NCI-H526 treated with DMSO at 0.1 percent for 48 hours (cell line): ENCODE data around the gene WDFY3.
A peak's percentile ranks its signal among the peaks of the same experiment; 100 is the strongest.
"Not testable (repeated sequence)": the region's sequence is repeated elsewhere in the genome, so short reads cannot be mapped to it uniquely, and the experiment has no call there.

ENCODE experiments used
- DNase-seq: peaks from one replicate; lab custom pipeline; 2025; lab: John Stamatoyannopoulos, UW

WDFY3 gene

DNA sequence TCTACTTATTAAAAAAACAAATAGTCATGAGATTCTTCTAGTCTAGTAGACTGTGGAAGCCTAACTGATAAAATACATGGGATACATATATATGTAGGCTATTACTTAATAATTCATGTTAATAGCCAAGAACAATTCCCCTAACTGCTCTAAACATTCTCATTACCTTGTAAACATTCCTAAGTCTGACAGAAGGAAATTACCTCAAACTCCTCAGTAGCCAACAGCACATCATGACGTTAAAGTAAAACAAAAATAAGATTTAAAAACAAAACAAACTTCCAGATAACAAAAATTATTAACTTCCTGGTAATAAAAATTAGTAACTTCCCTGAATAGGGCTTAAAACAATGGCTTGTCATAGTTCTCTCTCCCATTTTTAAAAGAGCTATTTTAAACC, 109.2 kb downstream of the WDFY3 start:
- DNase-seq = no peak

DNA sequence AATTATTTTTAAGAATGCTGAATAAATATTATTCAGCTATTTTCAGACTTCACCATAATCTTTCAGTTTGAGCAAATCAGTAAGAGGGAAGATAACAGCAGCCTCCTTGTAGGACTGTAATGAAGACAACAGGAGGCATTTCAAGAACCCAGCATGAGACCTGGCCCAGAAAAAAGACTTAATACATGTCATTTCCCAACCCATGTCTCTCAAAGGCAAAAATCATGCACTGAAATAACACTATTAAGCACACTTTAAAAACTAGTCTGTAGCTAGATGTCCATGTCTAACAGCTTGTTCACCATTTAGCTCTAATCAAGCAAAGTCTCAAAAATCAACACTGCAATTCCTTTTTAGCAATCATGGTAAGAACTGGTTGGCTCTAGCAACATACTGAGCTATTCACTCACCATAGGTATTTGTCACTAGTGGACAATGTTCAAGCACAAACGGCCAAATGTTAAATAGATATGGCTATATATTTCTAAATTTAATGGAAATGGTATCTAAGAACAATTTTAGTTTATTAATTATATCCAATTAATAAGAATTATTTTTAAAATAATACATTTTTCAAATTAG, 109.9 kb downstream of the WDFY3 start:
- no peak for DNase-seq

DNA sequence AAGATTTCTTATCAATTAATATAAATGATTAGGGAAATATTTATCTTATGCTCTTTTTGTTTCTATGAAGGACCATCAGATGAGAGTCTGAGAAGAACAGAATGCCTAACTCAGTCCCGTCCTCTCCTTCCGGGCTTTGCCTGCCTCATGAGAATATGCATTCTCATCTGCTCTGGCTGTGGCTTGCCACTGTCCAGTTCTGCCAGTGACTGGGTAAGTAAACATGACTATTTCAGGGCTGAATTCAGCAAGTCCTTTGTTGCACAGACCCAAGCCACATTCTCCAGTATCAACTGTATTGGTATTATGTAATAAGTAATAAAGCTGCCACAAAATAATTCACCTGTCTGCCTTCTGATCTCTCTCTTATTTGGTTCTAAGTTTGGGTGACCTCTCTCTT, 110.7 kb downstream of the WDFY3 start:
- no peak for DNase-seq

DNA sequence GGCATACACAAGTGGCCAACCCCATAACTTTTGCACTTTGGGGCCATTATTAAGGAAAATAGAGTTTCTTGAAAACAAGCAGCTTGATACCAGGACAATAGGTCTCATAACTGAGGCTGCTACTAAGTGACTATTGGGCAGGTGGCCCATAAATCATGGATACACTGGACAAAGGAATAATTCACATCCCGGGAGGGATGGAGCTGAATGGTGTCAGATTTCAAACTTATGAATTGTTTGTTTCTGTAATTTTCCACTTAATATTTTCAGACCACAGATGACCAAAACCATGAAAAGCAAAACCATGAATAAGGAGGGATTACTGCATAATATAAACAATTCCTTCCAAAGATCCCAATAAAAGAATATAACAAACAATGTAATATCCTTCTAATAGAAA, 114.4 kb downstream of the WDFY3 start:
- DNase-seq = peak; percentile 8

DNA sequence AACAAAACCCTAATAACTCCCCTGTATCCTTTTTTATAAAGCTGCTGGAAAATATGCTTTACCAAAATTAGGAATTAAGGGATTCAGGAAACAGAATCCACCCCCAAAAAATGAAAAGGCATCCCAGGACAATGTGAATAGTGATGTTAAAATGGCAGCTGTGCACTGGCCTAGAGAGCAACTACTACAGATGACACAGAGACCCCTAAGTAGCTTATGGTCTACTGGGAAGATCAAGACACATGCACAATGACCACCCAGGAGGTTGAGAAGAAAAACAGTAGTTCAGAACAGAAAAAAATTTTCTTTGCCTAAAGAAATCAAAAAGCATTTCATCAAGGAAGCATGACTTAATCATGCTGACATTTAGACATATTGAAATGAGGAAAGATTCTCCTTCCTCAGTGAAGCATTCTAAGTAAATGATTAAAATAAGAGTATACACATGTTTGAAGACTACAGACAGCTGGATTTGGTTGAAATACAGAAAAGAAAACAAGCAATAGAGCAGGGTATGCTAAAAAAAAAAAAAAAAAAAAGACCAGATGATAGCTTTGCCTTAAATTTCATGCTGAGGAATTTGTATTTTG, 117.3 kb downstream of the WDFY3 start:
- no peak for DNase-seq

DNA sequence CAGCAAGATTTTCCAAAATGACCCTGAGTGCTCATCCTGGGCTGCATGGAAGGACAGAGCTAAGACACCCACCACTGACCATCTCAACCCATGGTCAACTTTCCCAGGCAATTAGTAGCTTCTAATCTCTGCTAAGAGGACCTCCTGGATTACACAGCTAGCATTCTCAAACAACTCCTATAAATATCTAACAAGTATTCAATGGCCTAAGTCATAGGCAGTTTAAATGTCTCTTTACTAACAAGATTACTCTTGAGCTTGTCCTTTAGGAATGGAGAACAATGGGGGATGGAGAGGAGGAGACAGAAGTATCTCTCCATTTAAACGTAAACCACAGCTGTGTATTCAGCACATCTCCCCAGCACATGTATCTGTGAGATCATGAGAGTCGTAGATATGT, 118.1 kb downstream of the WDFY3 start:
- DNase-seq = no peak

DNA sequence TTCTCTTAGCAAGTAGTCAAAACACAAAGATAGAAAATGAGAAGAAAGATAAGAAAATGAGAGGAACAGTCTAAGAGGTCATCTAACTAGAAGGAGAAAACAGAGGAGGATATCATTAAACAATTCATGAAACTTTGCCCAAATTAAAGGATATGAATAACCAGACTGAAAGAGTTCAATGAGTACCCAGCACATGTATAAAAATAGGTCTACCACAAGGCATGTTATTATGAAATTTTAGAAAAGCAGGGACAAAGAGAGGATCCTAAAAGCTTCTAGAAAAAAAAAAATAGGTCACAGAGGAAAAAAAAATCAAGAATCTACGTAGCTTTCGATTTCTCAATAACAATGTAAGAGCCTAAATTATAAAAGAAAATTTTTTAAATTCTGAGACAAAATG, 118.5 kb downstream of the WDFY3 start:
- DNase-seq = no peak

DNA sequence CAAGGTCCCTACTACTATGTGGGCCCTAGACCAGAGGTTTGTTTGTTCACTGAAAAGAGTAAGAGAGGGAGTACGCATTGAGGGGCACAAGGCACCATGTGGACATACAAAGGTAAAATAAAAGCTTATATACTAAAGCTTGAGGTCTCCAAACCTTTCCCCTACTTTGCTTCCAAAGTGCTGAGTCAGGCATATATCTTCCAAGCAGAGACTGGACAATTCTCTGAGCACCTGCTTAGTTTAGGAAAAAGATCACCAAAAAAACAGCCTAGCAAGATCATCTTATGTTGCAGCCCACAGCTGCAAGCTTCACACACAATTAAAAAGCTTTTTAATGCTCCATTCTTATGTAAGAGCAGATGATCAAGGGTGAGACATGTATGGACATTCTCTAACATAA, 119.5 kb downstream of the WDFY3 start:
- DNase-seq = no peak

DNA sequence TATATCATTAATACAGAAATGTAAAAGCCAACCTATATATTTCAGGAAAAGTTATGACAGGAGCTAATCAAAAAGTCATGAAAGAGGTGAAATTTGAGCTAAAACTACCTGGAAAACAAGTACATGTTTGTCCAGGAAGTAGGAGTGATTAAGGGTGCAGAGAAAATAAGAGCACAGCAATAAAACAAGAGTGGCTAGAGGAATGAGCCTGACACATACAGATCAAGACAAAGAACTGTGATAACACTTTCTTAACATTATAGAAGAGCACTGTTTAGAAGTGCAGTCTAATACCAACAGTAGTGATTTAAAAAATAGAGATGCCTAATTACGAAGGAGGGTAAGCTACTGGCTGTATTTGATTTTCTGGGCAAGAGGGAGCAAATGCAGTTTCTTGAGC, 125.1 kb downstream of the WDFY3 start:
- no peak for DNase-seq

DNA sequence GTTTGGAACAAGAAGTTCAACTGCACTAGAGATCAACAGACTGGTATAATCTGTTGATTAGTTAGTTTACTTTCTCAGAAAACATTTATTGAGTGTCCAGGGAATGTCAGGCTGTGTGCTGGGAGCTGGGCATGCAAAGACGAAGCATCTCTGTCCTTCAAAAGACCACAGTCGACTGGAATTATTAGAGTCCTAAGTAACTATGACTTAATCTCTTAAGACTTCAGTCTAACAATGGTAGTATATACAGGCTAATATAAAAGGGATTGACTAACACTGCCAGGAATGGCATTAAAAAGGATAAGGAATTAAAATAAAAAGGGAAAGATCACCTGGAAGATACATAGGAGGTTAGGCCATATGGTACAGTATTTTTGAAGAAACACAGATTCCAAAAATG, 128.7 kb downstream of the WDFY3 start:
- no peak for DNase-seq

DNA sequence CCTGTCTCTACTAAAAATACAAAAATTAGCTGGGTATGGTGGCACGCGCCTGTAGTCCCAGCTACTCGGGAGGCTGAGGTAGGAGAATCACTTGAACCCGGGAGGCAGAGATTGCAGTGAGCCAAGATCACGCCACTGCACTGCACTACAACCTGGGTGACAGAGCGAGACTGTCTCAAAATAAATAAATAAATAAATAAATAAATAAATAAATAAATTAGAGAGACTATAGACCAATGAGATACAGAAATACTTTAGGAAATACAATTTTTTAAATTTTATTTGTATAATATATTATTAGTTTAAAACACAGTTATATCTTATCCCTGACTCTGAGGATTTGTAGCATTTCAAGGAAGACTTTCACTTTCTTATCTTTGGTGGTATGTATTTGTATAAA, 136.9 kb downstream of the WDFY3 start:
- DNase-seq = not testable (repeated sequence)

DNA sequence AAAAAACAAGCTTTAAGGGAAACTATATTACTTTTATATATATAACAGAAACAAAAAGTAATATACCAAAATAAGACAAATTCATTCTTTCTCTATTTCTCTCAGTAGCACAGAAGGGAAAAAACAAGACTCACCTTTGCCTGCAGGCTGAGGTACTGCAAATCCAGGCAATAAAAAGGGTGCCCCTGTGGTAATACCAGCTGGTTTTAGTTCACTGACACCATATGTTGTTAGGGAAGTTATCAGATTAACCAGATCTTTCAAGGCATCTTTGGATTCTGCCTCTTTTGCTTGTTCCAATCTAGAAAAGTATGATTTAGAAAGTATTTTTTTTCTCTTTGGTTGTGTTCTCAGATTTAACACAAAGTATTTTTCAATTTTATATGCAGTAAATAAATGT, 139.8 kb downstream of the WDFY3 start:
- DNase-seq = no peak

DNA sequence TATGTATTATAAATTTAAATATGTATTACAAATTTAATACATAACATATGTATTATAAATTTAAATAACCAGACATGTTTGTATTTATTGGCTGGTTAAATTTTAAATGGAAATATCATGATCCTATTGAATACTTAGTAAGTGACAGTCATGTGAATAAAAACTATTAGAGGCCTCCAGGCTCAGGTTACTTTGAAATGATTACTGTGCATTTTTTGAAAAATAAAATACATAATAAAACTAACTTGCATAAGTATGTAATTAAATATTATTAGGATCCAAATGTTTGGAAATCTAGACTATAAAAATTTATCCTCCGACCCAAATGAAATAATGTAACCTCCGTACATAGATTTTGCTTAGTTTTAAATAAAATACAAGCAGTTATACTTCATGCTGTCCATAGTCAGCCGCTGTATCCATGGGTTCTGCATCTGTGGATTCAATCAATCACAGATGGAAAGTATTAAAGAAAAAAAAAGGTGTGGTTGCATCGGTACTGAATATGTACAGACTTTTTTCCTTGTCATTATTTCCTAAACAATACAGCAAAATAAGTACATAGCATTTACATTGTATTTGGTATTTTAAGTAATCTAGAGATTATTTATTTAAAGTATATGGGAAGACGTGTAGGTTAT, 140.7 kb downstream of the WDFY3 start:
- no peak for DNase-seq

DNA sequence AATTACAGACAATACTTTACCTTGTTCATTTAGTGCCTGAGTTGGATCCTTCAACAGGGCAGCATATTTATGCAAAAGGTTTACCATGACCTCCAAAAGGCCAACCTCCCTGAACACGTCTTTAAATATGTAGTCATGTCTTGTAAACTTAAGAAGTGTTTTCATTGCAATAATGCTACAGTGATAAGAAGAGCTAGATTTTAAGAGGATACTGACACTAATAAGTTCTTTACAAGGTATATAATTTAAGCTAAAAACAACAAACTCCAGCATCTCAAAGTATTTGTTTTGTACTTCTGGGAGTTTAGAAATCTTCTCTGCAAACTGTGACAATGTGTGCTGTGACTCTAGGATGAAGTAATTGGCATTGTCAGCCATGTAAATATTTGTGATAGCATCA, 145.4 kb downstream of the WDFY3 start:
- DNase-seq = no peak

DNA sequence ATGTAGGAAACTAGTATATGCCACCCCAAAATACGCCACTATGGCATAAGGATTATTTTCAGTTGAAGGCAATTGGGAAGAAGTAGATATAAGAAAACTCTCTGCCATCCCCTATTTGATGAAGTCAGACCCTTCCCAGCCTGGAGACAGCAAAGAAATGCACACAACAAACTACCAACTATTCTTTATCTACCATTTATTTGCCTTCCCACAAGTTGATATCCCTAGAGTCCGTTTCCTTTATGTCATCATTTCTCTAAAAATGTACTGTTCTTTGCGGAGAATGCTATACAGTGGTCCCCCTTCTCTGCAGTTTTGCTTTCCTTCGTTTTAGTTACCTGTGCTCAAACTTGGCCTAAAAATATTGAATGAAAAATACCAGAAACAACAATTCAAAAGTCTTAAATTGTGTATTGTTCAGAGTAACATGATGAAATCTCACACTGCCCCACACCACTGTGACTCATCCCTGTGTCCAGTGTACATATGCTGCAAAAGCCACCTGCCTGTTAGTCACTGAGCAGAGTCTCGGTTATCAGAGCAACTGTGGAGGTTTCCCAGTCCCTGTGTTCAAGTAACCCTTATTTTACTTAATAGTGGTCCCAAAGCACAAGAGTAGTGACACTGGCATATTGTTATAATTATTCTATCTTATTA, 152.3 kb downstream of the WDFY3 start:
- no peak for DNase-seq

DNA sequence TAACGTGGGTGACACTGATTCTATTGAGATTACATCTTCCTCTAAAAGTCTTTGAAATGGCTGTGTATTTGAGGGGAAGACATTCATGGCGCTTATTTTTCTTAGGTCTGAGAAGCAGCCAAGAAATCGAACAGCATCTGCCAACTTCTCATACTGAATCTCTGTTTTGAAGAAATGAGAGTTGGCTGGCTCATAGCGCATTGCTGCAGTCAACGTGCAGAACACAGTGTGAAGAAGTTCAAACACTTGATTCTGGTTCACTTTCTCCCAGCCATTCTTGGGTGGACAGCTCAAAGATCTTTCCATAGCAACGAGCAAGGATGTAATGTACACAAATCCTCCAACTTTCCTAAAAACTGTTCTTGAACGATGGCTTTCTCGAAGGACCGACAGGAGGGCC, 156.5 kb downstream of the WDFY3 start:
- DNase-seq = no peak

DNA sequence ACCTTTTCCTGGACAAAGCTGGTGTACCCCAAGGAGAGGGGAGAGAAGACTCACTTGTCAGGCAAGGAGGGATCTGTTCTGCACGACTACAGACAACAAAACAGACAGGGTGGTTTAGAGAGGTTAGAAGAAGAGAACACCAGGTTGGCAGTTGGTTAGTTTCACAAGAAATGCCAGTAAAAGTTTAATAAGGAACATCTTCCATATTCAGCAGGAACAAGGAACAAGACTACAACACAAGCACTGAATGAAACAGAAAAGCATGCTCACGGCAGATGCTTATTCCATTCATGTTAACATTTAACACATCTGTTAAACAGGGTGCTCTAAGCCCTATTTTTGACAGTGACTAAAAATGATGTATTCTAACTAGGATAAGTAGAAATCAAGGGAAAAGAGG, 158.2 kb downstream of the WDFY3 start:
- no peak for DNase-seq

DNA sequence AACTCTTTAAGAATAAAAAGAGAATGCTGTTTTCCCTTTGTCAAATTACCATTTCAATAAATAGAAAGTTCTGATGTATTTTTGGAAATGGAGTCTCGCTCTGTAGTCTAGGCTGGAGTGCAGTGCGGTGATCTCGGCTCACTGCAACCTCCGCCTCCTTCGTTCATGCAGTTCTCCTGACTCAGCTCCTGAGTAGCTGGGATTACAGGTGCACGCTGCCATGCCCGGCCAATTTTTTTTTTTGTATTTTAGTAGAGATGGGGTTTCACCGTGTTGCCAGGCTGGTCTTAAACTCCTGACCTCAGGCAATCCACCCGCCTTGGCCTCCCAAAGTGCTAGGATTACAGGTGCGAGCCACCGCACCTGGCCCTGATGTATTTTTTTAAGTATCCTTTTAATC, 159.9 kb downstream of the WDFY3 start:
- not testable (repeated sequence) for DNase-seq

DNA sequence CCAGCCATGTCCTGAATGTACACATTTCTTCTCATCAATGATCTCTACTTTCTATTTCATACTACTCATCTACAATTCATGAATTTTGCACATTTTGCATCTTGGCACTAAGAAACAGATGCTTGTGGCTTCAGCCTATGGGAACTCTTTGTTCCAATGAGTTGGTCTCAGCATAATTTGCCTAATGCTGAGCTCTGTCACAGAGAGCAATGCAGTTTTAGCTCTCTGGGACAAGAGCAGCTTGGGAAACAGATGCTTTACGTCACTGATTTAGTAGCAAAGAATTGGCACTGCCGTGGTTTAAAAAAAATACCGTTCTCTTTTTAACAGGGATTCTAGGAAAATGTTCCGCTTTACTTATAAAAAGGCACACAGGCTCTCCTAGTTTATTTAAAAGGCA, 162.4 kb downstream of the WDFY3 start:
- DNase-seq = no peak

DNA sequence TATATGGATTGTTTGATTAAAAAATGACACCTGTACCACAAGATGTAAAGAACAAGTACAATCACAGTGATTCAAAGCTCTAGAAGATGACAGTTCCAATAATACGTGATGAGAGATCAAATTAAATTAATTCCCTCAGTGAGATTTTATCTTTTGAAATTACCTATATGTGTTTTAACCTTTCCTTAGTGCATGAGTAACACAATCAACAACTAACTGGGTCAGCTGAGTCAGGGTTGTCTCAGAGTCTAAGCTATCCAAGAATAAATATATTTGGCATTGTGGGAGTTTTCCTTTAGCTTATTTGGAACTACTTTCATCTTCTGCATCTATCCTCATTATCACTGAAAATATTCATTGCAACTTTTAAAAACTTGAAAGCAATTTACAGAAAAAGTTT, 162.8 kb downstream of the WDFY3 start:
- DNase-seq = no peak

DNA sequence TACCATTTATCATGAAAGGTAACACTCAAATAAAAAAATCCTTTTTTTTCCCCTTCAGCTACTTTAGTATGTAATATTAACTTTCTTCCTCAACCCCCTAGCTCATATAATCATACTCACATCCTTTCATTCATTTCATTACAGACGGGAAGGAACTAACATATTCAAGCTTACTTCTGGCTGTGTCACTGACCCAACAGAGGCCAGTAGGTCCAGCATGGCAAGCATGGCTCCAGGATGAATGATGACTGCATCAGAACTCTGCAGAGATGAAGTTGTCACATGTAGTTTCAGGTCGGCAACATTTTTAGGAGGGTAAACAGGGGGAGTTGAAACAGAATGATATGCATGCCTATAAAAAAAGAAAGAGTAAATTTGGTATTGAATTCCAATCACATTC, 163.4 kb downstream of the WDFY3 start:
- no peak for DNase-seq

DNA sequence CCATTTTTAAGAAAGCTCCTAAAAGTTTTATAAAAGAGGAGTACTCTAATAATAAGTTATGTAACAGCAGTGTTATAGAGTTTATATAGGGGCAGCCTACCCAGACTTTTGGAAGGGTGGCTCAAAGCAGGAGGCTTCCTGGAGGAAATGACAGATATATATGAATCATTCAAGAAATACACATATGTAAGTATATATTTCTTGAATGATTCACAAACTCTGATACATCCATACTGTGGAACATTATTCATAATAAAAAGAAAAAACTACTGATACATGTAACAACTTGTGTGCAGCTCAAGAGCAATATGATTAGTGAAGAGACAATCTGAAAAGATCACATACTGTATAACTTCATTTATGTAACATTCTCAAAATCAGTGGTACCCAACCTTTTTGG, 166.2 kb downstream of the WDFY3 start:
- DNase-seq = no peak

DNA sequence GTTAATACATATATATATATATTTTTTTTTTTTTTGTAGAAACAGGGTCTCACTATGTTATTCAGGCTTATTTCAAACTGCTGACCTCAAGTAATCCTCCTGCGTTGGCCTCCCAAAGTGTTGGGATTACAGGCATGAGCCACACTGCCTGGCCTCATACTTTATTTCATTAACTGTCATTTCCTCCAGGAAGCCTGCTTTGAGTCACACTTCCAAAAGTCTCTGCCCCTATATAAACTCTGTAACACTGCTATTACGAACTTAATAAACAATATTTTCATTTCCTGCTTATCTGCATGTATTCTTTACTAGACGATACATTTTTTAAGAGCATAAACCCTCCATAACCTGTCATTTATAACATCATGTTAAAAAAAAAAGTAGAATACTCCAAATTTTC, 167.2 kb downstream of the WDFY3 start:
- DNase-seq = no peak

DNA sequence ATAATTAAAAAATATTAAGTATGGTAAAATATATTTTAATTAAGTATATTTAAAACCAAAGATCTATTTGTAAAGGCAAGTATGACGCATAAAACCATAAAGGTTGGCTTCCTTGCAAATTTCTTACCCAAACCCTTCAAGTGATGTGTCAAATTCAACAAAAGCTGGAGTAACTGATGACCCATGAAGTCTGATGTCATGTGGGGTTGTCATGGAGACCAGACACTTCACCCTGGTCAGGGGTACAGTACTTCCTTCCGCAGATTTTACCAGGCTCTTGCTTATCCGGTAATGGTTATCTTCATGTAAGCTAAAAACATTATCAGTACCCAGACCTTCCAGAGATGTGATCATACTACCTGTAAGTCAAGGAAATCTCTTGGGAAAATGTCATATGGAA, 170.1 kb downstream of the WDFY3 start:
- DNase-seq = no peak
